NT2/D1 (cell line): ENCODE data around the gene RAP1GAP2.
"Not testable (repeated sequence)": the region's sequence is repeated elsewhere in the genome, so short reads cannot be mapped to it uniquely, and the experiment has no call there.

Experiments used
- DNase-seq: peaks from one replicate; pipeline ENCODE4 v3.0.0-alpha.2; 2011; ENCODE audit warnings: low read depth, low spot score
- H3K27me3 ChIP-seq: 2 replicates; pipeline ENCODE4 v1.6.0; 2011; ENCODE audit warnings: mild to moderate bottlenecking; ENCODE audit not compliant: insufficient read length, insufficient read depth
- H3K36me3 ChIP-seq: 2 replicates; pipeline ENCODE4 v1.6.1; 2011; ENCODE audit warnings: mild to moderate bottlenecking, low read length, mixed read lengths; ENCODE audit not compliant: insufficient read depth, insufficient read length
- H3K4me1 ChIP-seq: 2 replicates; pipeline ENCODE4 v1.5.1; 2011; ENCODE audit not compliant: insufficient read depth, insufficient read length
- H3K4me3 ChIP-seq: 2 replicates; pipeline ENCODE4 v1.5.1; 2011; ENCODE audit warnings: low read depth; ENCODE audit not compliant: insufficient read length
- H3K9ac ChIP-seq: 2 replicates; pipeline ENCODE4 v1.6.0; 2011; ENCODE audit warnings: low read depth; ENCODE audit not compliant: insufficient read length
- H3K9me3 ChIP-seq: 2 replicates; pipeline ENCODE4 v1.5.1; 2011; ENCODE audit warnings: mild to moderate bottlenecking, low read length; ENCODE audit not compliant: insufficient read depth

The RAP1GAP2 gene

DNA sequence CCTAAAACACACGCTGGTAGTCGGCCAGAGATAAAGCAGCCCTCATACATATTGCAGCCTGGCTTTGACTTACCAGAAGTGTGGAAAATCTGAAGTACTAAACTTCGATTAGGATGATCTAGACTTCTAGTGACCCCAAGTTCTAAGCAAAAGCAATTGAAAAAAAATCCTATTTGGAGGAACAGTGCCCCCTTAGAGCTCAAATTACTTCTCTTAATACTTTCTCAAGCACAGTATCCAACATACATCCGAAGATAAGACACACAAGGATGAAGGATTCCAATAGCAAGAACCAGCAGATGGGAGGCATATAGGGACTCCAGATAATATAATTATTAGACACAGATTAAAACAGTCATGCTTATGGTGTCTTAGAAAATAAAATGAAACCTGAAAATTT lies 277.6 kb downstream of the RAP1GAP2 start:
- not testable (repeated sequence) for H3K9ac ChIP-seq, H3K36me3 ChIP-seq, H3K4me1 ChIP-seq, H3K9me3 ChIP-seq, DNase-seq, H3K4me3 ChIP-seq, H3K27me3 ChIP-seq
